VCaP (cell line): ENCODE data around the gene MED7.

Experiments used
- H3K27ac ChIP-seq: fragments of 450-650 bp; 2 replicates; pipeline ENCODE4 v1.5.1; 2017
- TF ChIP-seq, protein P1 (sequence below): fragments of 450-650 bp; conservative IDR thresholded peaks from 2 replicates; pipeline ENCODE4 v1.5.1; 2017; ENCODE audit warnings: mild to moderate bottlenecking, moderate library complexity

The MED7 gene

DNA sequence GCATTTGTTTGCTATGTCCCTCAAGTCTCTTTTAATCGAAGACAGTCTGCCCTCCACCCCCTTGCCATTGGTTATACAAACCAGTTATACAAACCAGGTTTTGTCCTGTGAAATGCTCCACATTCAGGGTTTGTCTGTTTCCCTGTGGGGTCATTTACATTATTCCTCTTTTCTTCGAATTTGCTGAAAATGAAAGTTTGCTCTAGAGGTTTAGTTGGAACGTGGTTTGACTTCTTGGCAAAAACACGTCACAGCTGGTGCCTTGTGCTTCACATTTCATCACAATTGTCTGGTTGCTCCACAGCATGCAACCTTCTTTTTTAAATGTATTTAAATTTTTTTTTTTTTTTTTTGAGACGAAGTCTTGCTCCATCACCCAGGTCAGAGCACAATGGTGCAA is 29.7 kb downstream of the MED7 start:
- TF ChIP-seq, protein P1, sequence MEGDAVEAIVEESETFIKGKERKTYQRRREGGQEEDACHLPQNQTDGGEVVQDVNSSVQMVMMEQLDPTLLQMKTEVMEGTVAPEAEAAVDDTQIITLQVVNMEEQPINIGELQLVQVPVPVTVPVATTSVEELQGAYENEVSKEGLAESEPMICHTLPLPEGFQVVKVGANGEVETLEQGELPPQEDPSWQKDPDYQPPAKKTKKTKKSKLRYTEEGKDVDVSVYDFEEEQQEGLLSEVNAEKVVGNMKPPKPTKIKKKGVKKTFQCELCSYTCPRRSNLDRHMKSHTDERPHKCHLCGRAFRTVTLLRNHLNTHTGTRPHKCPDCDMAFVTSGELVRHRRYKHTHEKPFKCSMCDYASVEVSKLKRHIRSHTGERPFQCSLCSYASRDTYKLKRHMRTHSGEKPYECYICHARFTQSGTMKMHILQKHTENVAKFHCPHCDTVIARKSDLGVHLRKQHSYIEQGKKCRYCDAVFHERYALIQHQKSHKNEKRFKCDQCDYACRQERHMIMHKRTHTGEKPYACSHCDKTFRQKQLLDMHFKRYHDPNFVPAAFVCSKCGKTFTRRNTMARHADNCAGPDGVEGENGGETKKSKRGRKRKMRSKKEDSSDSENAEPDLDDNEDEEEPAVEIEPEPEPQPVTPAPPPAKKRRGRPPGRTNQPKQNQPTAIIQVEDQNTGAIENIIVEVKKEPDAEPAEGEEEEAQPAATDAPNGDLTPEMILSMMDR, result no peak
- H3K27ac ChIP-seq, result no peak overlapping the region

DNA sequence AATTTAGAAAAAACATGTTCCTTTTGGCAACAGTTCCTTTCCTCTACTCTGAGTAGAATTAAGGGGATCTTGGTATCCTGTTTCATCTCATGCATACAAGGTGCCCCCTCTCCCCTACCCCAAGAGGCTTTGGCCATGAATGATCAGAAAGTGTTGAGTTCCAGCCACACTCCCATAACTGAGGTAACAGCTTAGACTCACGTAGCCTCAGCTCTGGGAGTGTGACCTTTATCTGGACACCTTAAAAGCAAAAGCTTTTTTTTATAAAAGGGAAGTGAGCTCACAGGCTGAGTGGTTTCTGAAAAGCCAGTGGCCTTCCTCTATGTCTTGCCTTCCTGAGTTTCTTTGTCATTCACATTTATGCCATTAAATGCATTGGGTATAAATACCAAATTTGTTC is 32.9 kb downstream of the MED7 start:
- TF ChIP-seq, protein P1, result no peak
- no peak overlapping the region for H3K27ac ChIP-seq

DNA sequence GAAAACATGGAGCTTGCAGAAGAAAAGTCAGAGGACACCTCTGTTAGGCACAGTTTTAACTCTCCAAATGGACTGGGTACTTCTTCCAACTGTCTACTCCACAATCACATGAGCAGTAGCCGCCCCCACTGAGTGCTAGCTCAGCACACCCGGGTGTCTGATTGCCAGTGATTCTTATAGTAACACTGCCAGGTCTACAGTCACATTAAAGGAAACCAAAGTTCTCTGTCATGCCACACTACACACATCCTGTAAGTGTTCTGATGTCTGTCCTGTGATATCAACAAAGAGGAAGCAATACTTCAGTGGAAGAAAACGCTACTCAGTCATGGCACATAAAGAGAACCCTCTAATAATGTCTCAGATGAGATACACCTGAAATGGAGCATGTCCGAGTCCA is 33.7 kb downstream of the MED7 start, which contains the start of gene HAVCR2:
HAVCR2 (minus strand) TSS at position 69 of the 400 bp plus-strand sequence; CDS start at position 8, 61 bp downstream.
- no peak within 1 kb of the TSS for H3K27ac ChIP-seq
- TF ChIP-seq, protein P1, result no peak

DNA sequence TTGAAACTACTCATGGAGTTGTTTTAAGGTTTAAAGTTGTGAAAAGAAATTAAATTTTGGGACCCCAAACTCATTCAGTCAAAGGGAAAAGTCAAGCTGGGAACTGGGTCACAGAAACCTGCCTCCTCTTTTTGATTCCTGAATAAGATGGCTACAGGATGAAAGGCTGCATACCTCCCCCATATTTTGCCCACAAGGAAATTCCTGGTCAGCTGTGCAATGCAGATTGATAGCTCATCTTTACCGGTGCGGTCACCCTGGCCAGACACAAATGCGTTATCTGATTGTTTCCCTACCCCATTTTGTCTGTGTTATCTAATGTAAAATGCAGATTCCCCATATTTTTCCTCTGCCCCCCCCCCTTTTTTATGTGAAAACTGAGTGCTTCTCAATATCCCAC is 35.2 kb downstream of the MED7 start:
- no peak overlapping the region for H3K27ac ChIP-seq
- TF ChIP-seq, protein P1, result no peak

DNA sequence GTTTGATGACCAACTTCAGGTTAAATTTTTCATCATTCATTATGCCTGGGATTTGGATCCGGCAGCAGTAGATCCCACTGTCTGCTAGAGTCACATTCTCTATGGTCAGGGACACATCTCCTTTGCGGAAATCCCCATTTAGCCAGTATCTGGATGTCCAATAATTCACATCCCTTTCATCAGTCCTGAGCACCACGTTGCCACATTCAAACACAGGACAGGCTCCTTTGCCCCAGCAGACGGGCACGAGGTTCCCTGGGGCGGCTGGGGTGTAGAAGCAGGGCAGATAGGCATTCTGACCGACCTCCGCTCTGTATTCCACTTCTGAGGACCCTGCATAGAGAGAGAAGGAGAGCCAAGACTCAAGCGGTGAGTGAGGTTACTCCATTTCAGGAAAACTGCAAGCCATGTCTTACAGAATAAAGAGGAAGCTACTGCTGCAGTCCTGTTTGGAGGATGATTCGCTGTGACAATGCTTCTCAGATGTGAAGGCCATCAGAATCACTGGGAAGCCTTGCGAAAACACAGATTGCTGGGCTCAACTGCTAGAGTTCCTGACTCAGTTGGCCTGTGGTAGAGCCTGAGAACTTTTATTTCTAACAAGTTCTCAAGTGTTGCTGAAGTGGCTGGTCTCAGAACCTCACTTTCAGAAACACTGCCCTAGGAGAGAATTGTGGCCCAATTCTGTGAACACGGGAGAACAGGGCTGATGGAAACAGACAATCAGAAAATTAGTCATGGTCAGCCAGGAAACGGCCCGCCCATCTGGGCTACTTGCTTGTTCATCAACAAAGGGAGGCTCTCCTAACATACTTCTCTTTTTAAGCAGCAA is 35.8 kb downstream of the MED7 start:
- H3K27ac ChIP-seq, result no peak overlapping the region
- TF ChIP-seq, protein P1, result no peak

DNA sequence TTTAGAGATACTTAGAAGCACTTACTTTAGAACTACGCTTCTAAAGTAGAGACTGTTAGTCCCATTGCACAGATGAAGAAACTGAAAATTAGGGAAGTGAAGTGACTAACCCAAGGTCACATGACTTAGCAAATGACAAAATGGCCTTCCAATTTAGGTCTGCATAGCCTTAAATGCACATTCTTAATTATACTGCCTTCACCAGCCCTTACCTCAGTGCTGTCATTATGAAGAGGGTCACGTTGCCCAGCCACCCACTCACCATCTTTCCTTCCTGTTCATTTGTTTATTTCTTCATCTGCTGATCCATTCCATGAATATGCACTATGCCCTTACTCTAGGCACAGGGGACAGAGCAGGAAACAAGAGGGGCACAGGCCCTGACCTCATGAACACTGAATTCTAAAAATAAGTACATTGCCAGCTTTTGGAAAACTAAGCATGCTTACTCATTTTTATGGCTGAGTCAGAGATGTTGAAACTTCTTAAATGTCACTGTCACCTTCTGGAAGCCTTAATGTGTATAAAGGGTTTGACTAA is 42.5 kb downstream of the MED7 start:
- TF ChIP-seq, protein P1, result no peak
- H3K27ac ChIP-seq, result no peak overlapping the region

DNA sequence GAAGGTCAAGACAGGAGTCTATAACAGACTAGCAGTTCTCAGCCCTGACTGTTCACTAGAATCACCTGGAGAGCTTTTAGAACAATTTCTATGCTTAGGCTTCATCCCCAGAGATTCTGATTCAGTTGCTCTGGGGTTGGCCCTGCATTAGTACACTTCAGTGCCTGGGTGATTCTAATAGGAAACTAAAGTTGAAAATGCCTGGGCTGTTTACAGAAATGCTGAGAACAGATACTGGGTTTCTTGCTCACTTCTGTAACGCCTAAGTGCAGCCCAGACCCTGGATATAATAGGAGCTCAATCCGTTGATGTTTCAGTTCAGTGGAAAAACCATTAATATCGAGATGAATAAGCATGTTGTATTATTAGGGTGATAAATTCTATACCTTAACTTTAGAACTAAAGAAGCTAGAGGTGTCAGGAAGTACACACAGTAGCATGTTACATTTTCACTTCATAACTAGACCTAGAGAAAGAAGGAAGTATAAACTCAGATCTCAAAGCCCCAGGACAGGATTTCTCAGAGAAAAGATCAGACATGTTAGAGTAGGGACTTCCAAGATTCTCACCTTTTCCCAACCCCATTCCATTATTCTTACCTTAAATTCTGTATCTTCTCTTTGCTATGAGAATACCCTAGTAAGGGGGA is 54.2 kb downstream of the MED7 start:
- TF ChIP-seq, protein P1, result no peak
- H3K27ac ChIP-seq, result no peak overlapping the region
